Liver (tissue), 9 donors: ENCODE measurements around the gene PHKB. TPM values are rescaled to one million over a fixed set of nuclear protein-coding genes. Genes with fewer than 3 reads are reported as not detected.

Experiments used
- DNase-seq: peaks from one replicate; pipeline ENCODE4 v3.0.0-alpha.2; 2017; ENCODE audit warnings: low spot score
- H3K27ac ChIP-seq, 2 donors: one replicate each; pipeline ENCODE4 v1.7.0; 2013; ENCODE audit warnings: inconsistent platforms in 2 of 2, low read length in 2 of 2, control low read depth in 1 of 2, low read depth in 1 of 2, mild to moderate bottlenecking in 1 of 2
- H3K27me3 ChIP-seq, 4 donors: one replicate each; pipeline versions ENCODE4 v1.6.1 to v1.7.0; 2013; ENCODE audit warnings: low read length in 3 of 4, inconsistent platforms in 1 of 4, mild to moderate bottlenecking in 1 of 4, moderate library complexity in 1 of 4; ENCODE audit not compliant: control insufficient read depth in 4 of 4, insufficient read depth in 4 of 4
- H3K36me3 ChIP-seq, 4 donors: one replicate each; pipeline versions ENCODE4 v1.6.1 to v1.7.0; 2013; ENCODE audit warnings: low read length in 3 of 4, mild to moderate bottlenecking in 3 of 4, low read depth in 1 of 4, moderate library complexity in 1 of 4; ENCODE audit not compliant: control insufficient read depth in 4 of 4, insufficient read depth in 3 of 4
- H3K4me1 ChIP-seq, 4 donors: one replicate each; pipeline versions ENCODE4 v1.6.1 to v1.7.0; 2013; ENCODE audit warnings: low read length in 3 of 4, mild to moderate bottlenecking in 3 of 4, moderate library complexity in 1 of 4; ENCODE audit not compliant: control insufficient read depth in 4 of 4, insufficient read depth in 4 of 4
- H3K4me3 ChIP-seq, 3 donors: one replicate each; pipeline versions ENCODE4 v1.6.1 to v1.7.0; 2013; ENCODE audit warnings: low read length in 3 of 3, control low read depth in 1 of 3, low read depth in 1 of 3, mild to moderate bottlenecking in 1 of 3
- H3K9ac ChIP-seq, 2 donors: one replicate each; pipeline ENCODE4 v1.7.0; 2013; ENCODE audit warnings: low read length in 2 of 2, mild to moderate bottlenecking in 2 of 2, moderate library complexity in 2 of 2, control low read depth in 1 of 2, low read depth in 1 of 2
- H3K9me3 ChIP-seq, 4 donors: one replicate each; pipeline versions ENCODE4 v1.6.1 to v1.7.0; 2013; ENCODE audit warnings: low read length in 3 of 4; ENCODE audit not compliant: control insufficient read depth in 4 of 4
- ATF3 ChIP-seq: IDR thresholded peaks from 2 replicates; pipeline ENCODE4 v1.6.1; 2016; ENCODE audit warnings: antibody characterized with exemption
- EGR1 ChIP-seq, 2 donors: IDR thresholded peaks; 2 replicates each; pipeline ENCODE4 v1.6.1; 2016 to 2018; ENCODE audit warnings: antibody characterized with exemption in 2 of 2, low read depth in 2 of 2
- FOXA1 ChIP-seq: IDR thresholded peaks from 2 replicates; pipeline ENCODE4 v1.6.1; 2016; ENCODE audit warnings: antibody characterized with exemption
- FOXA2 ChIP-seq: IDR thresholded peaks from 2 replicates; pipeline ENCODE4 v1.6.1; 2016; ENCODE audit warnings: antibody characterized with exemption
- GABPA ChIP-seq, 2 donors: IDR thresholded peaks in 1 of 2; conservative IDR thresholded peaks in 1 of 2; 2 replicates each; pipeline ENCODE4 v1.6.1; 2016; ENCODE audit warnings: antibody characterized with exemption in 2 of 2, mild to moderate bottlenecking in 1 of 2, moderate library complexity in 1 of 2
- HNF4A ChIP-seq, 2 donors: conservative IDR thresholded peaks; 2 replicates each; pipeline ENCODE4 v1.6.1; 2016; ENCODE audit warnings: antibody characterized with exemption in 2 of 2, mild to moderate bottlenecking in 2 of 2
- HNF4G ChIP-seq: IDR thresholded peaks from 2 replicates; pipeline ENCODE4 v1.6.1; 2016; ENCODE audit warnings: antibody characterized with exemption
- JUND ChIP-seq, 2 donors: IDR thresholded peaks; 2 replicates each; pipeline ENCODE4 v1.6.1; 2016; ENCODE audit warnings: antibody characterized with exemption in 2 of 2
- MAX ChIP-seq: IDR thresholded peaks from 2 replicates; pipeline ENCODE4 v1.6.1; 2016; ENCODE audit warnings: antibody characterized with exemption
- NR2F2 ChIP-seq: IDR thresholded peaks from 2 replicates; pipeline ENCODE4 v1.6.1; 2016; ENCODE audit warnings: antibody characterized with exemption
- RAD21 ChIP-seq, 2 donors: IDR thresholded peaks; 2 replicates each; pipeline ENCODE4 v1.6.1; 2016; ENCODE audit warnings: antibody characterized with exemption in 2 of 2, mild to moderate bottlenecking in 2 of 2
- RXRA ChIP-seq, 2 donors: IDR thresholded peaks; 2 replicates each; pipeline ENCODE4 v1.6.1; 2017 to 2018; ENCODE audit warnings: antibody characterized with exemption in 2 of 2, mild to moderate bottlenecking in 1 of 2
- SP1 ChIP-seq: IDR thresholded peaks from 2 replicates; pipeline ENCODE4 v1.6.1; 2018; ENCODE audit warnings: antibody characterized with exemption, mild to moderate bottlenecking
- YY1 ChIP-seq: IDR thresholded peaks from 2 replicates; pipeline ENCODE4 v1.6.1; 2016; ENCODE audit warnings: antibody characterized with exemption, mild to moderate bottlenecking
- ZBTB33 ChIP-seq: IDR thresholded peaks from 2 replicates; pipeline ENCODE4 v1.6.1; 2016; ENCODE audit warnings: antibody characterized with exemption
- WGBS: extraction: QIAGEN DNeasy Blood & Tissue Kit; methylation state at CpG from one replicate; pipeline ENCODE4 v1.1.7; 2013; 5-methylcytosine and 5-hydroxymethylcytosine counted together
- polyA plus RNA-seq, 2 donors: library from polyadenylated mRNA; stranded (reverse) in 1 of 2; unstranded in 1 of 2; fragments of 200-250 nt in 1 of 2; fragments of >200 nt in 1 of 2; fragmentation: Nextera tagmentation in 1 of 2; extraction: Ambion mirVana in 1 of 2; gene quantifications; one replicate each; pipeline versions ENCODE4 v1.2.1 to v1.2.3, GENCODE V29; 2013 to 2015
- total RNA-seq, 2 donors: library from RNA; depleted of rRNA; stranded (reverse); fragments of >200 nt; gene quantifications; one replicate each; pipeline ENCODE4 v1.2.3, GENCODE V29; 2014
- donor health status: healthy.
- donor health status: healthy.
- donor health status: healthy.
- donor health status: healthy.
- donor health status: healthy.

The PHKB gene
- total and polyA plus RNA-seq, 4 donors, result 13.2 to 49.1 (median 29.0) TPM

DNA sequence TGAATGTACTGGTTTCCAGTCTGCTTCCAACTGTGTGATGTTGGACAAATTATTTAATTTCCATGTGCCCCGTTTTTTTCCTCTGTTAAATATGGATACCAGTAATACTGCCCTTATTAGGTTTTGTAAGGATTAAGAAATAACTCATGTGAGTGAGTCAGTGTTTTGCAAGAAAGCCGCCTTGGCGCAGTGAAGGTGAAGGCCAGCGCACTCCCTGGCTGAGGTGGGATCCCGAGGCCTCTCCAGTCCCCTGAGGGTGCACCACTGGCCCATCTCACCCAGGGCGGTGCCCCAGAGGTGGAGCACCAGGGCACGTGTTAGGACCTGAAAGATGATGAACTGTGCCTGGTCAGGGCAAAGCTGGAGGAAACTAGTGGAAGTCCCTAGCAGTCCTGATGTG lies 43.5 kb downstream of the PHKB start:
- WGBS, result 98% methylated on average over 7 of the region's 7 CpGs
- TF ChIP-seq SP1, result no peak
- no peak for TF ChIP-seq HNF4A (conservative IDR thresholded peaks at IDR 0.05)
- DNase-seq, result no peak
- no peak overlapping the region for H3K4me3 ChIP-seq
- peaks cover 15 to 38% (median 26%) of the 10 kb centered on the region in 4 donors for H3K36me3 ChIP-seq
- no peaks in the 10 kb centered on the region for H3K9me3 ChIP-seq
- H3K4me1 ChIP-seq, result no peaks in the 10 kb centered on the region
- H3K9ac ChIP-seq, result no peak overlapping the region
- H3K27me3 ChIP-seq, result no peaks in the 10 kb centered on the region
- no peak overlapping the region for H3K27ac ChIP-seq

DNA sequence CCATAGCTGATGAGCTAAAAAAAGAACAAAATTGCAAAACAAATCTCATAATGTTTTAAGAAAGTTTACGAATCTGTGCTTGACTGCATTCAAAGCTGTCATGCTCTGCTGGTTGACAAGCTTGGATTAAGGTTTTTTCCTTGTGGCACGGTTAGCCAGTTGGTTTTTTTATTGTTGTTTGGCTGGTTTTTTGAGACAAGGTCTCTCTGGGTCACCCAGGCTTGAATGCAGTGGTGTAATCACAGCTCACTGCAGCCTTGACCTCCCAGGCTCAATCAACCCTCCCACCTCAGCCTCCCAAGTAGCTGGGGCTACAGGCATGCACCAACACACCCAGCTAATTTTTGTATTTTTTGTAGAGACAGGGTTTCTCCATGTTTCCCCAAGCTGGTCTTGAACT lies 45.7 kb downstream of the PHKB start:
- Histone ChIP-seq H3K9ac (no peak overlapping the region), H3K9me3 (no peaks in the 10 kb centered on the region), H3K4me1 (no peaks in the 10 kb centered on the region), H3K36me3 (peaks cover 11 to 36% (median 19%) of the 10 kb centered on the region in 4 donors), H3K27me3 (no peaks in the 10 kb centered on the region), H3K4me3 (no peak overlapping the region), H3K27ac (no peak overlapping the region)
- WGBS, result 88% methylated on average over 2 of the region's 2 CpGs
- DNase-seq, result no peak
- TF ChIP-seq SP1, result no peak
- TF ChIP-seq FOXA1, result no peak
- no peak for TF ChIP-seq MAX
- no peak for TF ChIP-seq RAD21 (IDR thresholded peaks at IDR 0.05)
- no peak for TF ChIP-seq FOXA2
- TF ChIP-seq ZBTB33, result no peak
- TF ChIP-seq GABPA (IDR thresholded peaks at IDR 0.05 in 1 of 2, conservative IDR thresholded peaks at IDR 0.05 in 1 of 2), result no peak
- no peak for TF ChIP-seq JUND (IDR thresholded peaks at IDR 0.05)
- TF ChIP-seq HNF4G, result no peak
- TF ChIP-seq NR2F2, result no peak
- no peak for TF ChIP-seq YY1
- no peak for TF ChIP-seq HNF4A (conservative IDR thresholded peaks at IDR 0.05)
- TF ChIP-seq RXRA (IDR thresholded peaks at IDR 0.05), result no peak
- no peak for TF ChIP-seq ATF3
- TF ChIP-seq EGR1 (IDR thresholded peaks at IDR 0.05; ENCODE audit: low read depth in 2 of 2), result no peak

DNA sequence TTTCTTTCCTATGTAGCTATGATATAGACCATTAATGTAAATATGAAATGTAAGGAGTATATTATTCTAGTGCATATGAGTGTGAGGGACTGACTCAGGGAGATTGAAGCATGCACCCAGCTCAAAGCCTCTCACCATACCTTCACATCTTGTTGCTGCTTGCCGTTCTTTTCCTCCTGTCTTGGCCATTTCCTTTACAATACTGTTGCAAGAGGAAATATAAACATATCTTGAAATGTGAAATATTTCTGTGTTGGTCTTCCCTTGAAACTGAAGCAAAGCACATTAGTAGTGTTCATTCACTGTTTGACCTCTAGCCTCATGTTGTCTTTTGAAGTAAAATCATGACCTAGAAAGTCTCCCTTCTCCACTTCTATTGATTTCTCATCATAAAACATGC lies 46.6 kb downstream of the PHKB start:
- 68% methylated on average over 1 of the region's 1 CpG for WGBS
- H3K9ac ChIP-seq, result no peak overlapping the region
- peaks cover 11 to 41% (median 21%) of the 10 kb centered on the region in 4 donors for H3K36me3 ChIP-seq
- no peak overlapping the region for H3K27ac ChIP-seq
- no peak for DNase-seq
- H3K27me3 ChIP-seq, result no peaks in the 10 kb centered on the region
- H3K9me3 ChIP-seq, result no peaks in the 10 kb centered on the region
- no peaks in the 10 kb centered on the region for H3K4me1 ChIP-seq
- H3K4me3 ChIP-seq, result no peak overlapping the region
- TF ChIP-seq FOXA1 (no peak), MAX (no peak), ATF3 (no peak), RXRA (IDR thresholded peaks at IDR 0.05) (no peak)
